RWPE2 (cell line): ENCODE results near the gene SV2C.
A peak's percentile ranks its signal among the peaks of the same experiment; 100 is the strongest.
"Not testable (repeated sequence)": the region's sequence is repeated elsewhere in the genome, so short reads cannot be mapped to it uniquely, and the experiment has no call there.

ENCODE experiments used
- ATAC-seq: fragments of 200-7000 bp; cut with Tn5 transposase; 3 replicates; pipeline ENCODE4 v1.9.1; 2021; ENCODE audit warnings: low read depth
- DNase-seq: peaks from one replicate; pipeline ENCODE4 v3.0.0-alpha.2; 2020; ENCODE audit warnings: low spot score
- H3K27ac ChIP-seq: fragments of 450-650 bp; 2 replicates; pipeline ENCODE4 v1.5.1; 2017; ENCODE audit warnings: mild to moderate bottlenecking; ENCODE audit not compliant: poor library complexity, severe bottlenecking
- H3K27me3 ChIP-seq: fragments of 250-450 bp; sonication (Bioruptor Pico); 2 replicates; pipeline ENCODE4 v1.5.1; 2021; ENCODE audit warnings: mild to moderate bottlenecking, moderate library complexity; ENCODE audit not compliant: insufficient read depth, poor library complexity, severe bottlenecking
- H3K36me3 ChIP-seq: fragments of 250-450 bp; sonication (Bioruptor Pico); 2 replicates; pipeline ENCODE4 v1.5.1; 2020; ENCODE audit warnings: low read depth, mild to moderate bottlenecking, moderate library complexity
- H3K4me1 ChIP-seq: fragments of 250-450 bp; sonication (Bioruptor Pico); 2 replicates; pipeline ENCODE4 v1.5.1; 2021; ENCODE audit warnings: mild to moderate bottlenecking, moderate library complexity; ENCODE audit not compliant: insufficient read depth, poor library complexity, severe bottlenecking
- H3K4me3 ChIP-seq: fragments of 250-450 bp; sonication (Bioruptor Pico); 2 replicates; pipeline ENCODE4 v1.5.1; 2021; ENCODE audit warnings: mild to moderate bottlenecking, moderate library complexity; ENCODE audit not compliant: severe bottlenecking
- H3K9me3 ChIP-seq: fragments of 250-450 bp; sonication (Bioruptor Pico); 2 replicates; pipeline ENCODE4 v1.5.1; 2021; ENCODE audit warnings: mild to moderate bottlenecking, moderate library complexity; ENCODE audit not compliant: severe bottlenecking
- CTCF ChIP-seq: fragments of 450-650 bp; IDR thresholded peaks from one replicate; pipeline ENCODE4 v1.5.1; 2017; ENCODE audit warnings: mild to moderate bottlenecking, moderate library complexity; ENCODE audit not compliant: poor library complexity, severe bottlenecking

The SV2C gene

GRCh38 chr5:76334574-76334973, 251.4 kb downstream of the SV2C start:
- H3K9me3 ChIP-seq: no peaks in the 10 kb centered on the region
- H3K27ac ChIP-seq: no peak overlapping the region
- no peaks in the 10 kb centered on the region for H3K36me3 ChIP-seq
- H3K4me1 ChIP-seq: no peaks in the 10 kb centered on the region
- no peak overlapping the region for H3K4me3 ChIP-seq
- no peak for TF ChIP-seq CTCF
- no peaks in the 10 kb centered on the region for H3K27me3 ChIP-seq
- no peak for ATAC-seq
- DNase-seq: no peak

DNA sequence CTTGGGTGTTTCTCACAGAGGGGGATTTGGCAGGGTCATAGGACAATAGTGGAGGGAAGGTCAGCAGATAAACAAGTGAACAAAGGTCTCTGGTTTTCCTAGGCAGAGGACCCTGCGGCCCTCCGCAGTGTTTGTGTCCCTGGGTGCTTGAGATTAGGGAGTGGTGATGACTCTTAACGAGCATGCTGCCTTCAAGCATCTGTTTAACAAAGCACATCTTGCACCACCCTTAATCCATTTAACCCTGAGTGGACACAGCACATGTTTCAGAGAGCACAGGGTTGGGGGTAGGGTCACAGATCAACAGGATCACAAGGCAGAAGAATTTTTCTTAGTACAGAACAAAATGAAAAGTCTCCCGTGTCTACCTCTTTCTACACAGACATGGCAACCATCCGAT, 252.3 kb downstream of the SV2C start:
- not testable (repeated sequence) for H3K36me3 ChIP-seq, ATAC-seq, H3K4me1 ChIP-seq, H3K27ac ChIP-seq, DNase-seq, H3K9me3 ChIP-seq, H3K4me3 ChIP-seq, H3K27me3 ChIP-seq

DNA sequence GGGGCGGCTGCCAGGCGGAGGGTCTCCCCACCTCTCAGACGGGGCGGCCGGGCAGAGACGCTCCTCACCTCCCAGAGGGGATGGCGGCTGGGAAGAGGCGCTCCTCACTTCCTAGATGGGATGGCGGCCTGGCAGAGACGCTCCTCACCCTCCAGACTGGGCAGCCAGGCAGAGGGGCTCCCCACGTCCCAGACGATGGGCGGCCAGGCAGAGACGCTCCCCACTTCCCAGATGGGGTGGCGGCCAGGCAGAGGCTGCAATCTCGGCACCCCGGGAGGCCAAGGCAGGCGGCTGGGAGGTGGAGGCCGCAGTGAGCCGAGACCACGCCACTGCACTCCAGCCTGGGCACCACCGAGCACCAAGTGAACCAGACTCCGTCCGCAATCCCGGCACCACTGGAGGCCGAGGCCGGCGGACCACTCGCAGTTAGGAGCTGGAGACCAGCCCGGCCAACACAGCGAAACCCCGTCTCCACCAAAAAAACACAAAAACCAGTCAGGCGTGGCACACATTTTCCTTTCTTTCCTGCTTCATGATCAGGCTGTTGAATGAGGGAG, 253.1 kb downstream of the SV2C start:
- not testable (repeated sequence) for H3K36me3 ChIP-seq, H3K4me3 ChIP-seq, H3K9me3 ChIP-seq, H3K27ac ChIP-seq, H3K4me1 ChIP-seq, H3K27me3 ChIP-seq, ATAC-seq, DNase-seq

GRCh38 chr5:76337953-76338451, 254.8 kb downstream of the SV2C start:
- Histone ChIP-seq H3K27me3 (no peaks in the 10 kb centered on the region), H3K9me3 (no peaks in the 10 kb centered on the region), H3K36me3 (no peaks in the 10 kb centered on the region), H3K27ac (no peak overlapping the region), H3K4me1 (no peaks in the 10 kb centered on the region), H3K4me3 (no peak overlapping the region)
- peak; percentile 93 for ATAC-seq
- peak; percentile 72 for TF ChIP-seq CTCF
- peak; percentile 66 for DNase-seq

DNA sequence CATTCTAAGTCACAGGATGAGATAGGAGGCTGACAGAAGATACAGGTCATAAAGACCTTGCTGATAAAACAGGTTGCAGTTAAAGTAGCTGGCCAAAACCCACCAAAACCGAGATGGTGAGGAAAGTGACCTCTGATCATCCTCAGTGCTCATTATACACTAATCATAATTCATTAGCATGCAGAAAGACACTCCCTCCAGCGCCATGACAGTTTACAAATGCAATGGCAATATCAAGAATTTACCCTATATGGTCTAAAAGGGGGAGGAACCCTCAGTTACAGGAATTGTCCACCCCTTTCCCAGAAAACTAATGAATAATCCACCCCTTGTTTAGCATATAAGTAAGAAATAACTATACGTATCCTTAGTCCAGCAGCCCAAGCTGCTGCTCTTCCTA, 256.7 kb downstream of the SV2C start:
- ATAC-seq (no peak), DNase-seq (no peak)
- no peaks in the 10 kb centered on the region for H3K36me3 ChIP-seq
- H3K9me3 ChIP-seq: no peaks in the 10 kb centered on the region
- no peak for TF ChIP-seq CTCF
- no peaks in the 10 kb centered on the region for H3K4me1 ChIP-seq
- H3K4me3 ChIP-seq: no peak overlapping the region
- H3K27ac ChIP-seq: no peak overlapping the region
- no peaks in the 10 kb centered on the region for H3K27me3 ChIP-seq

- Histone ChIP-seq H3K9me3 (no peaks in the 10 kb centered on the region), H3K4me3 (no peak overlapping the region), H3K27me3 (no peaks in the 10 kb centered on the region), H3K4me1 (no peaks in the 10 kb centered on the region), H3K36me3 (no peaks in the 10 kb centered on the region), H3K27ac (no peak overlapping the region)
- TF ChIP-seq CTCF: no peak
- ATAC-seq (no peak), DNase-seq (no peak)
These were observed 258.6 kb downstream of the SV2C start for GRCh38 chr5:76341651-76342334.
